Adipocyte (in vitro differentiated cells): ENCODE results near the gene CREB5.
"Not testable (repeated sequence)": the region's sequence is repeated elsewhere in the genome, so short reads cannot be mapped to it uniquely, and the experiment has no call there.

Source experiments
- DNase-seq: peaks from one replicate; pipeline ENCODE4 v3.0.0-alpha.2; 2015; ENCODE audit warnings: low read depth
- H3K27me3 ChIP-seq: replicated peaks from 2 replicates; pipeline ENCODE4 v1.7.0; 2013; ENCODE audit warnings: mild to moderate bottlenecking, low read length, moderate library complexity; ENCODE audit not compliant: control insufficient read depth, insufficient read depth
- H3K36me3 ChIP-seq: 2 replicates; pipeline ENCODE4 v1.7.0; 2013; ENCODE audit warnings: low read length, mild to moderate bottlenecking, moderate library complexity; ENCODE audit not compliant: control insufficient read depth, insufficient read depth, severe bottlenecking
- H3K4me1 ChIP-seq: 2 replicates; pipeline ENCODE4 v1.7.0; 2013; ENCODE audit warnings: mild to moderate bottlenecking, low read length, moderate library complexity; ENCODE audit not compliant: control insufficient read depth, insufficient read depth
- H3K4me3 ChIP-seq: 2 replicates; pipeline ENCODE4 v1.7.0; 2013; ENCODE audit warnings: mild to moderate bottlenecking, low read length, moderate library complexity
- H3K9ac ChIP-seq: 2 replicates; pipeline ENCODE4 v1.7.0; 2013; ENCODE audit warnings: mild to moderate bottlenecking, low read length, moderate library complexity
- H3K9me3 ChIP-seq: 2 replicates; pipeline ENCODE4 v1.7.0; 2013; ENCODE audit warnings: mild to moderate bottlenecking, low read length, moderate library complexity; ENCODE audit not compliant: control insufficient read depth

Gene CREB5

GRCh38 chr7:28811008-28811407 is 398.7 kb downstream of the CREB5 start:
- H3K4me1 ChIP-seq: peaks cover 21% of the 10 kb centered on the region
- DNase-seq: no peak
- no peaks in the 10 kb centered on the region for H3K9me3 ChIP-seq
- no peak overlapping the region for H3K4me3 ChIP-seq
- no peaks in the 10 kb centered on the region for H3K27me3 ChIP-seq
- no peaks in the 10 kb centered on the region for H3K36me3 ChIP-seq
- H3K9ac ChIP-seq: no peak overlapping the region

DNA sequence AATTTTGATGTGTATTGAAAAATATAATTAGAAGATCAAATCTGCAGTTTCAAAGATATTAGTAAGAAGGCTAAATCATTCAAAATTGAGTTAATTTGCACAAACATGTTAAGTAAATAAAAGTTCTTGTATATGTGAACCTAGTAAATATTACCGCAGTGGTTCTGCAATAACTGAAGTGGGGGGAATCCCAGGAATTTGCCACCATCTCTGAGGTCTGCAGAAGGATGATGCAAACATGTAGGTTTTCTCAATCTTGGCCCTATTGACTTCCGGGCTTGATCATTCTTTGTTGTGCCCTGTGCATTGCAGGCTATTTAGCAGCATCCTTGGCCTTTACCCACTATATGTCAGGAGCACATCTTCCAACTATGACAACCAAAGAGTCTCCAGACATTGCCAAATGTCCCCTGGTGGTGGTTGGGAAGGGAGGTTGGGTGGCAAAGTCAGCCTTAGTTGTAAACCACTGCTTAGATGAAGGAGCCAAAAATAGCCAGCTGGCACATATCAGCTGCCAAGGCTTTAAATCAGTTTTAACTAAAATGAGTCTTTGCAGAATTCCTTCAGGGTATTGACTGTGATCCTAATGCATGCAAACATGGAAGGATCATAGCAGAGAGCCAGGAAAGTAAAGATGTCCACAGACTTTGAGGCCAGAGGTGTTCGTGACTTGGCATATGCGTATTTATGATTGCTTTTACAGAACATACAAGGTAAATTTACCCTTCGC is 399.5 kb downstream of the CREB5 start:
- no peaks in the 10 kb centered on the region for H3K36me3 ChIP-seq

DNA sequence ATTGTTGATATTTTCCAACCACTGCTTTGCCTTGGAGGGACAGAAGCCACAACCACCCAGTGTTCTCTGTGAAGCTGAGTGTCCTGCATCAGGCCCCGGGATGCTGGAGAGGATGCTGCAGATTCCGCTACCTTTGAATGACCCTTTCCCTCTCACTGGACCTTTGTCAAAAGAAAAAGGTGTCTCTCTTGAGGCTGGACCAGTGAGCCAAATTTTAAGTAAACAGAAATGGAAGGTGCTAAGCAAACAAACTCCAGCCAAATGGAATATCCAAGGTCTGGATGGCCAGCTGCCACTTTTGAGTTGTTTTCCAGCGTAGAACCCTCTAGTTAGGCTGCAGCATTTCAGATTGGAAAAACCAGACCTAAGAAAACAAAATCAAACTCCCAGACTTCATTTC is 400.3 kb downstream of the CREB5 start:
- no peaks in the 10 kb centered on the region for H3K9me3 ChIP-seq
- no peak overlapping the region for H3K4me3 ChIP-seq
- H3K27me3 ChIP-seq: no peaks in the 10 kb centered on the region
- H3K9ac ChIP-seq: no peak overlapping the region
- H3K4me1 ChIP-seq: peaks cover 26% of the 10 kb centered on the region
- no peak for DNase-seq
- no peaks in the 10 kb centered on the region for H3K36me3 ChIP-seq

More for the DNA sequence above, 399.5 kb downstream of the CREB5 start:
- Histone ChIP-seq H3K4me1 (peaks cover 20% of the 10 kb centered on the region), H3K4me3 (no peak overlapping the region), H3K9ac (no peak overlapping the region), H3K9me3 (no peaks in the 10 kb centered on the region), H3K27me3 (no peaks in the 10 kb centered on the region)
- DNase-seq: peak; percentile 76

- H3K4me3 ChIP-seq: no peak overlapping the region
- peaks cover 26% of the 10 kb centered on the region for H3K4me1 ChIP-seq
- DNase-seq: peak; percentile 34
- no peaks in the 10 kb centered on the region for H3K36me3 ChIP-seq
- no peaks in the 10 kb centered on the region for H3K9me3 ChIP-seq
- no peak overlapping the region for H3K9ac ChIP-seq
- H3K27me3 ChIP-seq: no peaks in the 10 kb centered on the region
These were observed 401.1 kb downstream of the CREB5 start for GRCh38 chr7:28813243-28813962.

DNA sequence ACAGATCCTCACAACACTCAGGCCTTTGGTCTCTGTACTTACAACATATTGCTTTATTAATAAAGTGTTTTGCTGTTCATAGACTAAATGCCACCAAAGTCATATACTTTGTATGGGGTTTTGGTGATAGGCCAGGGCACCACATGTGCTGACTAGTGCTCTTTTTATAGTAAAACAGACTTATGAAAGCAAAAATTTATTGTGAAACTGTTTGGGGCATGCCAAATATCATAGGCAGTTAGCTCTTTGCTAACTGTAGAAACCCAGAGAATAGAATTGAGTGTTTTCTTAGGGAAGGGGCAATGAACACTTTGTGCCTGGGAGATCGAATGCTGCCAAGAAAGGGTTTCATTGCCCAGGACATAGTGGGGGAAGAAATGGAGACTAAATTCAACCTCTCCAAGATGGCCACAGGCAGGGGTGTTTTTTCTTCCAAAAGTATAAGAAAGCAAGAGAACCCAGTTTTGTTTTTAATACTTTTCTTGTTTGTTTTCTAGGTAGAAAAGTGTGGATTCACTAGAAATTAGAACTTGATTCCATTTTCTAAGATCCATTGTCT is 403.1 kb downstream of the CREB5 start:
- Histone ChIP-seq H3K4me1 (peaks cover 26% of the 10 kb centered on the region), H3K27me3 (no peaks in the 10 kb centered on the region), H3K4me3 (peak overlapping the region; percentile 2), H3K36me3 (no peaks in the 10 kb centered on the region), H3K9me3 (no peaks in the 10 kb centered on the region), H3K9ac (peak overlapping the region; percentile 6)
- peak; percentile 73 for DNase-seq

DNA sequence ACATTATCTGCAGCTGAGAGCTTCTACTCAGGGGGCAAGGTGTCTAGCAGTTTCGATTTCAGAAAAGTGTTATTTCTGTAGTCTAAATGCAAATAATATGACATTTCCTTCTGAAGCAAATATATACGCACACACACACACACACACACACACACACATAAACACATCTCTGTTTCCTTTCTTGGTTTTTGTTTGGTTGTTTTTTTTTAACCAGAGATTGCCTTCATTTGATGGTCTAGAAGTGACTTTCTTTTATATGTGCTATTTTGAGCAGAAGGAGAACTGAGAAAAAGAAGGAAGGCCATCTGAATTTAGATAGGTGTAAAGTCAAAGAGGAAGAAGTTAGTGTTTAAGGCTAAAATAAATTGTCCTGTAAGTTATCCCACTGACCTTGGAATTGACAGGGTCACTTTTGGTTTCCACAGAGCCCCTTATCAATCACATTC is 403.6 kb downstream of the CREB5 start:
- H3K9ac ChIP-seq: peak overlapping the region; percentile 6
- no peak for DNase-seq
- H3K27me3 ChIP-seq: no peaks in the 10 kb centered on the region
- H3K4me3 ChIP-seq: no peak overlapping the region
- peaks cover 26% of the 10 kb centered on the region for H3K4me1 ChIP-seq
- H3K36me3 ChIP-seq: no peaks in the 10 kb centered on the region
- H3K9me3 ChIP-seq: no peaks in the 10 kb centered on the region

GRCh38 chr7:28818996-28819395 is 406.7 kb downstream of the CREB5 start:
- no peaks in the 10 kb centered on the region for H3K36me3 ChIP-seq
- DNase-seq: no peak
- no peaks in the 10 kb centered on the region for H3K27me3 ChIP-seq

GRCh38 chr7:28823582-28823981 is 411.3 kb downstream of the CREB5 start:
- no peak for DNase-seq
- H3K4me3 ChIP-seq: no peak overlapping the region
- H3K27me3 ChIP-seq: no peaks in the 10 kb centered on the region
- H3K4me1 ChIP-seq: no peaks in the 10 kb centered on the region
- no peak overlapping the region for H3K9ac ChIP-seq
- H3K9me3 ChIP-seq: no peaks in the 10 kb centered on the region
- no peaks in the 10 kb centered on the region for H3K36me3 ChIP-seq

More at GRCh38 chr7:28818996-28819395, 406.7 kb downstream of the CREB5 start:
- Histone ChIP-seq H3K9me3 (no peaks in the 10 kb centered on the region), H3K9ac (no peak overlapping the region), H3K4me3 (no peak overlapping the region), H3K4me1 (peaks cover 21% of the 10 kb centered on the region)

DNA sequence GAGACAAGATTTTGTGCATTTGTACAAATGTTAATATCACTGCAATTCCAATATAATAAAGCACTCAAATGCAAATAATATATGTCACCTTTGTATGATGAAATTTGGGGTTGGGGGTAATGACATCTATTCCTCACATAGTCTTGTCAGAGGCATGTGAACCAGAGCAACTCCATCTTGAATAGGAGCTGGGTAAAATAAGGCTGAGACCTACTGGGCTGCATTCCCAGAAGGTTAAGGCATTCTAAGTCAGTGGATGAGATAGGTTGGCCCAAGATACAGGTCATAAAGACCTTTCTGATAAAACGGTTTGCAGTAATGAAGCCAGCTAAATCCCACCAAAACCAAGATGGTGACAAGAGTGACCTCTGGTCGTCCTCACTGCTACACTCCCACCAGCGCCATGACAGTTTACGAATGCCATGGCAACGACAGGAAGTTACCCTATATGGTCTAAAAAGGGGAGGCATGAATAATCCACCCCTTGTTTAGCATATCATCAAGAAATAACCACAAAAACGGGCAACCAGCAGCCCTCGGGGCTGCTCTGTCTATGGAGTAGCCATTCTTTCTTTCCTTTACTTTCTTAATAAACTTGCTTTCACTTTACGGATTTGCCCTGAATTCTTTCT is 413.6 kb downstream of the CREB5 start:
- not testable (repeated sequence) for H3K36me3 ChIP-seq, H3K4me1 ChIP-seq, H3K27me3 ChIP-seq, H3K4me3 ChIP-seq, DNase-seq, H3K9me3 ChIP-seq, H3K9ac ChIP-seq

DNA sequence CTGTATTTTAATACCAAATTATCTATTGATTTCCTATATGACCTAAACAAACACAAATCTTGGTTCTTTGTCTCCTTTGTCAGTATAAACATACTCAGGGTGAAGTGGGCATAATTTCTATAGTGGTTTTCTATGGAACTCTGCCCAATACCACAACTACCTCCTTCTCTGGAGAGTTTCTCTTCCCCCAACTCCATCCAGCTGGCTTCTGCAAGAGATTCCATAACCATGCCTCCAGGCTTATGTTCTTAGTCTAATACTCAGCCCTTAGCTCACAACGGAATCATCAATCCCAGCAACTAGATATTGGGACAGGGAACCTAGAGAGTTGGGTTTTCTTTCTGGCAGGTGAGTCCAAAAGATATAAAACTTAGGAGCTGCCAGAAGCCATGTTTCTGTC is 418.5 kb downstream of the CREB5 start:
- Histone ChIP-seq H3K36me3 (no peaks in the 10 kb centered on the region), H3K4me1 (peaks cover 5% of the 10 kb centered on the region), H3K27me3 (no peaks in the 10 kb centered on the region), H3K9ac (no peak overlapping the region), H3K9me3 (no peaks in the 10 kb centered on the region), H3K4me3 (no peak overlapping the region)
- peak; percentile 23 for DNase-seq

DNA sequence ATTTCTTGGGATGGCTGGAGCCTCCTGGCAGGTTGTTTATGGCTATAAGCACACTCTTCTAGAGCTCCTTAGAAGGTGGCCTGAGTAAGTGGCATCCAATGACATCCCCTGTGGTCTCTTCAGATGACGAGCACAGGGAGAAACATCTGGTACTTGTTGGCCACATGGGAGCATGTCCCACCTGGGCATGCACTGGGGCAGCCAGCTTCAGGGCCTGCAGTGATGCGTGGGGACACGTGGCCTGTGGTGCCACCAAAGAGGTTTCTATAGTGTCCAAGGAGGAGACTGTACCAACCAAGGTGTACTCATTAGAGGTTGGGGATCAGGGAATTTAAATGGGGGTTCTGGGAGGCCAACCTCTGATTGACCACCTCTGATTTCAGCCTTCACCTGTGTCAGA is 420.4 kb downstream of the CREB5 start:
- H3K4me1 ChIP-seq: peaks cover 15% of the 10 kb centered on the region
- no peak overlapping the region for H3K9ac ChIP-seq
- no peaks in the 10 kb centered on the region for H3K9me3 ChIP-seq
- H3K4me3 ChIP-seq: no peak overlapping the region
- H3K27me3 ChIP-seq: no peaks in the 10 kb centered on the region
- DNase-seq: no peak
- H3K36me3 ChIP-seq: no peaks in the 10 kb centered on the region
